ENCODE results near the gene THEMIS. TPM values are rescaled to one million over a fixed set of nuclear protein-coding genes. Genes with fewer than 3 reads are reported as not detected.

Gene THEMIS
- total RNA-seq, 1 donor from 2014 or later, result 0.07 TPM

DNA sequence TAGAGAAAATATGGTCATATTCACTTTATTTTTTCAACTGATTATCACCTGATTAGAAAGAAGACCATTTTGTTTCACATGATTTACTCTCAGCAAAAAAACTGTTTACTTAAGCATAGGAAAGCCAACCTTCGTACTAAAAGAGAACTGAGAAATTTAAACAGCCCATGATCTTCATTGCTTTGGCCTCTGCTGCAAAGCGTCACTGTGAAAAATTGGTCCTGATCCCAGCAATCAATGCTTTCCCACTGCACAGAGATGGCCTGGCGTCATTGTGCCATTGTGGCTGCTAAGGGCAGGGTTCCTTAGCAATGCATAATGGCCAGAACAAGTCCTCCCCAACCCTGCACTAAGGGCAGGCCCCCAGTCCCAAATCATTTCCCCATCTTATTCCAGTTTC, 19.9 kb upstream of the THEMIS start:
- Mint-ChIP-seq H3K4me3 (ENCODE audit: unreplicated experiment) (no peak overlapping the region), H3K36me3 (ENCODE audit: low read depth, unreplicated experiment) (no peaks in the 10 kb centered on the region), H3K27ac (ENCODE audit: unreplicated experiment) (no peak overlapping the region), H3K4me1 (ENCODE audit: low read depth, unreplicated experiment) (peaks cover 6% of the 10 kb centered on the region), H3K27me3 (ENCODE audit: low read depth, unreplicated experiment) (no peaks in the 10 kb centered on the region), H3K9me3 (ENCODE audit: unreplicated experiment) (peaks cover 2% of the 10 kb centered on the region)
- DNase-seq (ENCODE audit: low read depth) (no peak), FAIRE-seq (no peak)
- H2AFZ ChIP-seq (ENCODE audit: low read depth, low read length), result no peak overlapping the region
- H3K4me1 ChIP-seq (ENCODE audit: insufficient read depth, low read length), result no peaks in the 10 kb centered on the region
- H3K27me3 ChIP-seq (ENCODE audit: insufficient read depth, low read length), result no peaks in the 10 kb centered on the region
- no peaks in the 10 kb centered on the region for H4K20me1 ChIP-seq (ENCODE audit: insufficient read depth, low read length)
- TF ChIP-seq EZH2 (IDR thresholded peaks at IDR 0.05; ENCODE audit: insufficient read depth, low read length), result no peak
- TF ChIP-seq, protein P1, sequence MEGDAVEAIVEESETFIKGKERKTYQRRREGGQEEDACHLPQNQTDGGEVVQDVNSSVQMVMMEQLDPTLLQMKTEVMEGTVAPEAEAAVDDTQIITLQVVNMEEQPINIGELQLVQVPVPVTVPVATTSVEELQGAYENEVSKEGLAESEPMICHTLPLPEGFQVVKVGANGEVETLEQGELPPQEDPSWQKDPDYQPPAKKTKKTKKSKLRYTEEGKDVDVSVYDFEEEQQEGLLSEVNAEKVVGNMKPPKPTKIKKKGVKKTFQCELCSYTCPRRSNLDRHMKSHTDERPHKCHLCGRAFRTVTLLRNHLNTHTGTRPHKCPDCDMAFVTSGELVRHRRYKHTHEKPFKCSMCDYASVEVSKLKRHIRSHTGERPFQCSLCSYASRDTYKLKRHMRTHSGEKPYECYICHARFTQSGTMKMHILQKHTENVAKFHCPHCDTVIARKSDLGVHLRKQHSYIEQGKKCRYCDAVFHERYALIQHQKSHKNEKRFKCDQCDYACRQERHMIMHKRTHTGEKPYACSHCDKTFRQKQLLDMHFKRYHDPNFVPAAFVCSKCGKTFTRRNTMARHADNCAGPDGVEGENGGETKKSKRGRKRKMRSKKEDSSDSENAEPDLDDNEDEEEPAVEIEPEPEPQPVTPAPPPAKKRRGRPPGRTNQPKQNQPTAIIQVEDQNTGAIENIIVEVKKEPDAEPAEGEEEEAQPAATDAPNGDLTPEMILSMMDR (IDR thresholded peaks at IDR 0.05; ENCODE audit: insufficient read depth, low read depth, low read length), result no peak
- H3K9ac ChIP-seq (ENCODE audit: low read length), result no peak overlapping the region
- H3K79me2 ChIP-seq (ENCODE audit: insufficient read depth, low read length), result no peaks in the 10 kb centered on the region
- H3K4me2 ChIP-seq (ENCODE audit: low read length), result no peak overlapping the region
- H3K27ac ChIP-seq (ENCODE audit: low read depth, low read length), result no peak overlapping the region
- no peaks in the 10 kb centered on the region for H3K9me3 ChIP-seq (ENCODE audit: insufficient read depth, low read depth, low read length)
- H3K4me3 ChIP-seq (ENCODE audit: insufficient read depth, low read depth, low read length), result no peak overlapping the region
- no peaks in the 10 kb centered on the region for H3K36me3 ChIP-seq (ENCODE audit: insufficient read depth, low read length)

DNA sequence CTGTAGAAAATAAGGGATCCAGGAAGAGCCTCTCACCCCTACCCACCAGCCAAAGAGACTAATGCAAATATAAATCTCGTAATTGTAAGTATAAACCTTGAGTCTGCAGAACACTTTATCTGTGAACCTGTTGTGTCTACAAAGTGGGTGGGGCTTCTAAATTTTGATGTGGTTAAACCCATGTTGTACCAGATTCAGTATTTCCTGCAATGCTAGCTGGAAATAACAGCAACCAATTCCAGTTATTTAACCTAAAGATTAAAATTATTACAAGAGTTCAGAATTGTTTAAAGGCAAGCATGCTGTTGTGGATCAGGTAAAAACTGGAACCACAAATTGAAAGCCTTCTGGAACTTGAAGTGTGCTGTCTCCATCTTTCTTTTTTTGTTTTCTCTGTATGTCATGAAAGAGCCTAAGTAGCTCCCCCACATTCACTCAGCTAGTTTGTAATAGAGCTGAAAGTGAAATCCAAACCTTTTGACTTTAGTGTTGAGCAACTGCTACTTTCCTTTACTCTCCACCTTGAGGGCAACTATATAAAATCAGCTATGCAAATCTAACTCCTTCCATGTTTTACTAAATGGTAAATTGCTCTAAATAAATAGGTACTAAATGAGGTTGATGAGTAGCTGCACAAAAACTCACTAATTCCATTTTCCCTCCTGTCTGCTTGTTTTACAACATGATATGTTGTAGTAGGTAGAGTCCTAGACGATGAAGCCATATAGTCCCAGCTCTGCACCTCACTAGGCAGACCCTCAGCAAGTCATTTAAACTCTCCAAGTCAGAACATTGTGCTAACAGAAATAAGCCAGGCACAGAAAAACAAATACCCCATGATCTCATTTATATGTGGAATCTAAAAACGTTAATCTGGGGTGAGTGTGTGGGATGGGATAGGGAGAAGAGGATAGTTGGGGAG, 17.9 kb upstream of the THEMIS start:
- no peak overlapping the region for H2AFZ ChIP-seq (ENCODE audit: low read depth, low read length)

More for the DNA sequence above, 17.9 kb upstream of the THEMIS start:
- Histone ChIP-seq H3K4me2 (ENCODE audit: low read length) (no peak overlapping the region), H3K27ac (ENCODE audit: low read depth, low read length) (no peak overlapping the region), H3K4me3 (ENCODE audit: insufficient read depth, low read depth, low read length) (no peak overlapping the region), H3K9me3 (ENCODE audit: insufficient read depth, low read depth, low read length) (no peaks in the 10 kb centered on the region), H3K79me2 (ENCODE audit: insufficient read depth, low read length) (no peaks in the 10 kb centered on the region), H3K4me1 (ENCODE audit: insufficient read depth, low read length) (no peaks in the 10 kb centered on the region), H3K27me3 (ENCODE audit: insufficient read depth, low read length) (no peaks in the 10 kb centered on the region), H4K20me1 (ENCODE audit: insufficient read depth, low read length) (no peaks in the 10 kb centered on the region), H3K36me3 (ENCODE audit: insufficient read depth, low read length) (no peaks in the 10 kb centered on the region), H3K9ac (ENCODE audit: low read length) (no peak overlapping the region)
- H3K36me3 Mint-ChIP-seq (ENCODE audit: low read depth, unreplicated experiment), result no peaks in the 10 kb centered on the region
- H3K4me1 Mint-ChIP-seq (ENCODE audit: low read depth, unreplicated experiment), result peaks cover under 1% of the 10 kb centered on the region
- no peaks in the 10 kb centered on the region for H3K27me3 Mint-ChIP-seq (ENCODE audit: low read depth, unreplicated experiment)
- no peak for DNase-seq (ENCODE audit: low read depth)
- no peak overlapping the region for H3K27ac Mint-ChIP-seq (ENCODE audit: unreplicated experiment)
- no peak for TF ChIP-seq EZH2 (IDR thresholded peaks at IDR 0.05; ENCODE audit: insufficient read depth, low read length)
- TF ChIP-seq, protein P1 (IDR thresholded peaks at IDR 0.05; ENCODE audit: insufficient read depth, low read depth, low read length), result no peak
- no peak for FAIRE-seq
- no peaks in the 10 kb centered on the region for H3K9me3 Mint-ChIP-seq (ENCODE audit: unreplicated experiment)
- H3K4me3 Mint-ChIP-seq (ENCODE audit: unreplicated experiment), result no peak overlapping the region

All from astrocyte (in vitro differentiated cells and primary cell).